GM19023 (cell line): ENCODE results near the gene UBE2G1.
"Not testable (repeated sequence)": the region's sequence is repeated elsewhere in the genome, so short reads cannot be mapped to it uniquely, and the experiment has no call there.

Experiments
- ATAC-seq: cut with Tn5 transposase; IDR thresholded peaks from one replicate; pipeline ENCODE4 v1.9.1; 2021; ENCODE audit warnings: mild to moderate bottlenecking, moderate library complexity; ENCODE audit not compliant: unreplicated experiment

The UBE2G1 gene, protein sequence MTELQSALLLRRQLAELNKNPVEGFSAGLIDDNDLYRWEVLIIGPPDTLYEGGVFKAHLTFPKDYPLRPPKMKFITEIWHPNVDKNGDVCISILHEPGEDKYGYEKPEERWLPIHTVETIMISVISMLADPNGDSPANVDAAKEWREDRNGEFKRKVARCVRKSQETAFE

DNA sequence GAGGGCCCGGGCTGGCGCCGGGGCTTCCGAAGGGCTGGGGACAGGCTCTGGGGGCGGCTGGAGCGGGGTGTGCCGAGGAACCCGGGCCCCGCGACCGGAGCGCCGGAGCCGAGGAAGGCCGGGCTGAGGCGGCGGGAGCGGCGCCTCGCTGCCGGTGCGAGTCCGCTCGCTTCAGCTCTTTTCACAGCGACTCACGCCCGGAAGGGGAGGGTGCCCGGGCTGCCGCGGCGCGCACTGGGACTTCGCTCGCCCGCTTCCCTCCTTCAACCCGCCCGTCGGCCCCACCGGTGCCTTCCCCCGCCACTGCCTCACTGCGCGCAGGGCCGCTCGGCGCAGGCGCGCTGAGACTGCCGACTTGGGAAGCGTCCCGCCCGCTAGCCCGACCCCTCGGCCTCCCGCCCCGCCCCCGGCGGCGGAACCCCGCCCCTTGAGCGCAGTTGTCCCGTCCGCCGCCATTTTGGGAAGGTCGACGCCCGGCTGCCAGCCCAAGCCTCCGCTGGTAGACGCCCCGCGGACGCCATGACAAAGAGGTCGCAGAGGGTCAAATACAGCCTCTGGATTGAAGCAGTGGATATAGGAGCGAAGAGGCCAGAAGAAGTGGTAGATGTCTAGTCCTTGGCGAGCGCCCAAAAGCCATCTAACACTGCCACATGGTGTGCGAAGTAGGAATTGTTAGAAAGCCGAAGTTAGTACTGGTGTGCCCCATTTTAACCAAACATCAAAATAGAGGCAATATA is at the start of gene UBE2G1:
Gene UBE2G1 (minus strand): TSS at position 349 of the 737 bp plus-strand sequence. CDS start 359 bp downstream, outside the sequence.
- ATAC-seq: peak; percentile 69

DNA sequence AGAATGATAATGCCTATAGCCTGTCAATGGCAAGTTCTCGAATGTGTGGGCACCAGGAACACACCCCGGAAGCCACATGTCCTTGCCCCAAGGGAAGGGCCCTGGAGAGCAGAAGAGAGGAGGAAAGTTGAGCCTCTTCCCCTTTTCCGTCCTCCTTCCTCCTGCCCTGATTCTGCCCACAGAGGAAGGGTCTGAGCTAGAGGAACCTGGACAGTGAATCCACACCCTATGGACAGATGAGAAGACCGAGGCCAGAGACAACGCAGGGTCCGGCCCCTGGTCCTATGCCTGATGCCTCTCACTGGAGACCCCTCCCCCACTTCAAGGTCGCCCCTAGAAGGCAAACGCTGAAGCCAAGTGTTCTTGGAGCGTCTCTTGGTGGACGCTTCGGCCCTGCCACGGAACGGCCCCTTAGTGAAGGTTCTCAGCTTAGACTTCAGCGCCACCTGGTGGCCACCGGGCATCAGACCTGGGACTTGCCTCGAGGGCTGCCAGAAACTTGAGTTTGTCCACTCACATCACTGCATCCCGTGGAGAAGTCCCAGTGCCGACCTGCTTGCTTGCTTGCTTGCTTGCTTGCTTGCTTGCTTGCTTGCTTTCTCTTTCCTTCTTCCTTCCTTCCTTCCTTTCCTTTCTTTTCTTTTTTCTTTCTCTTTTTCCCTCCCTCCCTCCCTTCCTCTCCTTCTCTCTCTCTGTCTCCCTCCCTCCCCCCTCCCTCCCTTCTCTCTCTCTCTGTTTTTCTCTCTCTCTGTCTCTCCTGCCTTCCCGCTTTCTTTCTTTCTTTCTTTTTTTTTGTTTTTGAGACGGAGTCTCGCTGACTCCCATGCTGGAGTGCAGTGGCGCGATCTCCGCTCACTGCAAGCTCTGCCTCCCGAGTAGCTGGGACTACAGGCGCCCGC is 46.7 kb upstream of the UBE2G1 start:
- ATAC-seq: no peak

DNA sequence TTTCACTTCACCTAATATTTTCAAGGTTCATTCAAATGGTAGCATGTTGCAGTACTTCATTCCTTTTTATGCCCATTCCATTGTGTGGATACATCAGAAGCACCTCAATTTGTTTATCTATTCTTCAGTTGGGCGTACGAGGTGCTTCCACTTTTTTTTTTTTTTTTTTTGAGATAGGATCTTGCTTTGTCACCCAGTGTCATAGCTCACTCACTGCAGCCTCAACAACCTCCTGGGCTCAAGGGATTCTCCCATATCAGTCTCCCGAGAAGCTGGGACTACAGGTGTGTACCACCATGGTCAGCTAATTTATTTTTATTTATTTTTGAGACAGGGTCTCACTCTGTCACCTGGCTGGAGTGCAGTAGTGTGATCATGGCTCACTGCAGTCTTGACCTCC is 44.7 kb upstream of the UBE2G1 start:
- ATAC-seq: no peak

GRCh38 chr17:4409659-4410058 is 43.2 kb upstream of the UBE2G1 start:
- no peak for ATAC-seq

DNA sequence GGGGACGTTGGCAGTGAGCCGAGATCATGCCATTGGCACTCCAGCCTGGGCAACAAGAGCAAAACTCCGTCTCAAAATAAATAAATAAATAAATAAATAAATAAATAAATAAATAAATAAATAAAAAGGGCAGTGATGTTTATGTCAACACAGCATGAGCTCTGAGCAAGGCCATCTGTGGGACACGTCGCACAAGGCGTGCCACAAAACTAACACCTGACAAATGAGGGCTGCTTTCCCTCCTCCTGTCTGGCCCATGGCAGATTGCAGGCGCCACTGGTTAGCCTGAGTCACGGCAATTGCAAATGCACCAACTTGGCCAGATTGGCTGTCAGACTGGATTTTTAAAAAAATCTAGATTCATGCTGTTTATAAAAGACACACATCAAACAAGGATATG is 41.4 kb upstream of the UBE2G1 start:
- ATAC-seq: no peak

DNA sequence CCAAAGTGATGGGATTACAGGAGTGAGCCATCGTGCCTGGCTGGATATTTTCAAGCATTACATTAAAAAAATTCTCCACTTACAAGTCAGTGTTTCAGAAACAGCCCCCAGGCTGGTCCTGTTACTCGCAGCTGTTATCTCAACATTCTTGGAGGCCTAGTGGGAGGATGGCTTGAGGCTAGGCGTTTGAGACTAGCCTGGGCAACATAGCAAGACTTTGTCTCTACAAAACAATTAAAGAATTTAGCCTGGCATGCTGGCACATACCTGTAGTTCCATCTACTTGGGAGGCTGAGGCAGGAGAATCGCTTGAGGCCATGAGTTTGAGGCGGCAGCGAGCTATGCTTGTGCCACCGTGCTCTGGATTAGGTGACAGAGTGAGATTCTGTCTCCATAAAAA is 40.7 kb upstream of the UBE2G1 start:
- ATAC-seq: no peak

- ATAC-seq: no peak
These were observed 39.9 kb upstream of the UBE2G1 start for GRCh38 chr17:4406386-4406785.

DNA sequence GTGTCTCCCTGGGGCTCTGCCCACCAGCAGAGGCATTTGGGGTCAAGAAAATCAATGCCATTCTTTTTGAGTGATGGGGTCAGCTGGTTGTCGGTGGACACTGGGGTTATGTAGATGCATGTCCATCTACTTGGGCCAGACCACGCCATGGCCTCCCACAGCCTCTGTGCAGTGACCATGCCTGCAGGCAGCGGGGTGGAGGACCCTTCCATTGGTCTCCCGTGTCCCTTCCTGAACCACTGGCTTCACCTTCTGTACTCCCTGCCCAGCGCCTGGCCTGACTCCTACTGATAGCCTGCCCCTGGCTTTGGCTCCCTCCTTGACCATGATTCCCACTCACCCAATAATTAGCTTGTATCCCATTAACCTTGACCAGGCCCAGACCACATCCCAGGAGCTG is 39.2 kb upstream of the UBE2G1 start:
- ATAC-seq: no peak

GRCh38 chr17:4405038-4405669 is 38.7 kb upstream of the UBE2G1 start:
- no peak for ATAC-seq

- ATAC-seq: no peak
These were observed 31.4 kb upstream of the UBE2G1 start for GRCh38 chr17:4397840-4398239.

DNA sequence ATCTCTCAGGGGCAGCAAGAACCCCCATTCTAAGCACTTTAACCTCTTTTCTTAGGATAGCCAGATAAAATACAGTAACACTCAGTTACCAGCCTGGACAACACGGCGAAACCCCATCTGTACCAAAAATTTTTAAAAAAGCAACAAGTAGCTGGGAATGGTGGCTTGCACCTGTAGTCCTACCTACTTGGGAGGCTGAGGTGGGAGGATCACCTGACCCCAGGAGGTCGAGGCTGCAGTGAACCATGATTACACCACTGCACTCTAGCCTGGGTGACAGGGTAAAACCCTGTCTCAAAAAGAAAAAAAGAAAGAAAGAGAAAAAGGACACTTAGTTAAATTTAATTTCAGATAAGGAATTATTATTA is 28.6 kb upstream of the UBE2G1 start:
- ATAC-seq: no peak

DNA sequence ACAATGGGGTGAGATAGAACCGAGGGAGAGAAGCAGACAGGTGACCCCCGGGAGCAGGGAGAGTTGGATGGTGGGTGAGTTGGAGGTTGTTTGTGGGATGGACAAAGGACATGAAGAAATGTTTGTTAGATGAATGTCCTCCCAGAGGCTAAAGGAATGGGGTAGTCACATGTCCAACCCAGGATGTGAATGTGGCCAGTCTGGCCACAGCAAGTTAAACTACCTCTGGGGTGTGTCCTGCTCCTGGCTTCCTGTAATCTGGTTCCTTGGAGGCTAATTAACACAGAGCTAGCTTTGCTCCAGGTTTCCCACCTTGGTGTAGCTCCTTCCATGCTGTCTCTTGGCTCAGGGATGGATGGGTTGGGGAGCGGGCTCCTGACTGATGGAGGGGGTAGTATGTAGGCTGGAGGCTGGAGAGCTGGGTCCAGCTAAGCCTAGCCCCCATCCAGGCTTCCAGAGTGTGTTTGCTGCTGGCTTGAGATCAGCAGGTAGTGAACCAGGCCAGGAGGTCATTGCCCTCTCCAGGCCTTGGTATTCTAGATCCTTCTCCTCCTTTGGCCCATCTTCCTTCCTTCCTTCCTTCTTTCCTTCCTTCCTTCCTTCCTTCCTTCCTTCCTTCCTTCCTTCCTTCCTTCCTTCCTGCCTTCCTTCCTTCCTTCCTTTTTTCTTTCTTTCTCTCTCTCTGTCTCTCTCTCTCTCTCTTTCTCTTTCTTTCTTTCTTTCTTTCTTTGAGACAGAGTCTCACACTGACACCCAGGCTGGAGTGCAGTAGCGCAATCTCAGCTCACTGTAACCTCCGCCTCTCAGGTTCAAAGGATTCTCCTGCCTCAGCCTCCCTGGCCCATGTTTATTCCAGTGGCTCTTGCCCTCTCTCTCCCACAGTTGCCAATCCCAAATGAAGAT is 28.0 kb upstream of the UBE2G1 start:
- ATAC-seq: no peak

DNA sequence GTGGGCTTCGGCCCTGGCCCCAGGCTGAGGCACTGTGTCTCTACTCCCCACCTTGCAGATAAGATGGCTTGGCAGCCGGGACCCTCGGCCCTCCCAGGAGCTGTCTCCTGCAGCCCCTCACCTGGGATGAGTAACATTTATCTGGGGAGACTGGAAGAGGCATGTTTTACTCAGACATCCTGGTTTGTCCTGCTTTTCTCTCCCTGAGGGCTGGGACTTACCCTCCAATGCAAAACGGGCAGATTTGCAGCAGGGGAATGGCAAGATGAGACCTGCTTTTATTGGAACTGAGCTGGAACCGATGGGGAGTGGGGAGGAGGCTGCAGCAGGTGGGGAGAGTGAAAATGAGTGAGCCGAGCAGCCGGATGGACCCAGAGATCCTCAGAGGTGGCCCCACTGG is 27.3 kb upstream of the UBE2G1 start:
- ATAC-seq: no peak

GRCh38 chr17:4389079-4389478 is 22.6 kb upstream of the UBE2G1 start:
- ATAC-seq: no peak

GRCh38 chr17:4387137-4387536 is 20.7 kb upstream of the UBE2G1 start:
- no peak for ATAC-seq

DNA sequence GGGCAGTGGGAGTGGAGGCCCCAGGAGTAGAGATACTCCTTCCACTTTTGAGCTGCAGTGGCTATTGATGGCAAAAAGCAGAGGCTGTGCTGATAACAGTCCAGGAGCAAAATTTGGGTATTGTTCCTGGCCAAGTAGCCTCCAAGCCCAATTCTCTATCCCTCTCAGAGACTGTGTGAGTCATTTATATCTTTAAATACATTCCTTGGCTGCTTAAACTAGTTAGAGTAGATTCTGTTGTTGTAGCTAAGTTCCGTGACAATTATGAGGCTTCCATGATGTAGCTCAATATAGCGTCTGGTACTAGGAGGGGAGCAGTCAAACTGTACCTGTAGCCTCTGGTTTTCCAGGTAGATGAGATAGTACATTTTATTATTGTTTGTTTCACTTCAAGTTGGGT is 19.9 kb upstream of the UBE2G1 start:
- ATAC-seq: no peak

GRCh38 chr17:4381690-4382671 is 15.5 kb upstream of the UBE2G1 start:
- no peak for ATAC-seq

DNA sequence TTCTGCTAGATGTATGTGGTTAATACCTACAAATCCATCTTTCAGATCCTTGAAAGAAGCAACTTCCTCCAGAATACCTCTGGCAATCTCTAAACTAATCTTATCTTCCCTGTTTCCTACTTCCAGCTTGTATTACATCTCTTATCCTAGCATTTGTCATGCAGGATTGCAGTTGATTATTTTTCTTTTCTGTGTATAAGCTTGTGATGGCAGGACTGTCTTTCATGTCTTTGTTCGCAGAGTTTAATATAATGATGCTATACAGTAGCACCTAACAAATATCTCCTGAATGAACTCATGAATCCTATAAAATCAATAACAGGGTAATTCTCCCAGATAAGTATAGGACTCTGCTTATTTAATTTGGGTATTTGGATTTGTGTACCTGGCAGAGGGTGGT is 12.2 kb upstream of the UBE2G1 start:
- ATAC-seq: no peak

DNA sequence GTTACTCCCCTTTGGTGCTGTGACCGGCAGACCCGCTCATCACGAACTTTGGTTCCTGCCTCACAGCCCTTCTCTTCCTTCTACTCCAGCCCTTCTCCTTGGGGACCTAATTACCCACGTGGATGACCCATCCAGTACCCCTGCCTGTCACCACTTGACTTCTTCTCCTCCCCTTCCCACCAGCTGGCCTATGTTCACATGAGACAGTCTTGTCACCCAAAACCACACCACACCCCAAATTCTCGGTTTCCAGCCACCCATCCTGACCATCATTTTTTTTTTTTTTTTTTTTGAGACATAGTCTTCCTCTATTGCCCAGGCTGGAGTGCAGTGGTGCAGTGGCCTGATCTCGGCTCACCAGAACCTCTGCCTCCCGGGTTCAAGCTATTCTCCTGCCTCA is 10.8 kb upstream of the UBE2G1 start:
- ATAC-seq: not testable (repeated sequence)
